MV-4-11 (cell line): ENCODE results near the gene FXYD5.
"Not testable (repeated sequence)": the region's sequence is repeated elsewhere in the genome, so short reads cannot be mapped to it uniquely, and the experiment has no call there.

Experiments used
- DNase-seq: peaks from one replicate; lab custom pipeline; 2025; lab: John Stamatoyannopoulos, UW

FXYD5 gene

DNA sequence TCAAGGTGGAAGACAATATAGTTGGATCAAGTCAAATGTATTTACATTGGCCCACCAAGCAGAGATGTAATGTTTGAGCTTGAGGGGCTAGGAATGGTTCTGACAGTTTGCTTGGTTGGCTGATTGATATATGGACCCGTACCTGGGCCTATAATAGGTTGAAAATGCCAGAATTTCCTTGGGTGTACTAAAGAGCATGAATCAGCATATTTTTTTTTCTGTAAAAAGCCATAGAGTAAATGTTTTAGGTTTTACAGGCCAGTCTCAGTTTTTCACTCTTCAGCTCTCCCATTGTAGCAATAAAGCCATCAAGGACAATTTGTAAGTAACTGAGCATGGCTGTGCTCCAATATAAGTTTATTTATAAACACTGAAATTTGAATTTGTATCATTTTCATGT is 26.9 kb downstream of the FXYD5 start:
- DNase-seq, result no peak

DNA sequence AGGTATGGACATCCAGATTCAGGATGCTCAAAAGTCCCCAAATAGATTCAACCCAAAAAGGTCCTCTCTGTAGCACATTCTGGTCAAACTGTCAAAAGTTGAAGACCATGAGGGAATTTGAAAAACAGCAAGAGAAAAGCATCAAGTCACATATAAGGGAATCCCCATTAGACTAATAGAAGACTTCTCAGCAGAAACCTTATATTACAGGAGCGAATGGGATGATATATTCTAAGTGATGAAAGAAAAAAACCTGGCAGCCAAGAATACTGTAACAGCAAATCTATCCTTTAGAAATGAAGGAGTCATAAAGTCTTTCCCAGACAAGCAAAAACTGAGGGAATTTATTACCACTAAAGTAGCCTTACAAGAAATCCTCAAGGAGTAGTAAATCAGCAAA is 29.7 kb downstream of the FXYD5 start:
- no peak for DNase-seq

DNA sequence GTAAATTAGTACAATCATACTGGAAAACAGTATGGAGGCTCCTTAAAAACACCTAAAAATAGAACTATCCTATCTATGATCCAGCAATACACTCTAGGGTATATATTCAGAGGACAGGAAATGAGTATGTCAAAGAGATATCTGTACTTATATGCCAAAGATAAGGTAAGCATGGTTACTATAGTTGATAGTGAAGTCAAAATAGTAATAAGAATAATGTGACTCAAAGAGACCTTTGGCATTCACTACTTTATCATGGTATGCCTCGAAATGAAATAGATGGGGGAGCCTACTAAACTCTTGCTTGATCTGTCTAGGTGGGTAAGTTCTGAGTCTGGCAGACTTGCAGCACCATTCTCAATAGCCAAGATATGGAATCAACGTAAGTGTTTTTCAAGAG is 30.3 kb downstream of the FXYD5 start:
- no peak for DNase-seq

DNA sequence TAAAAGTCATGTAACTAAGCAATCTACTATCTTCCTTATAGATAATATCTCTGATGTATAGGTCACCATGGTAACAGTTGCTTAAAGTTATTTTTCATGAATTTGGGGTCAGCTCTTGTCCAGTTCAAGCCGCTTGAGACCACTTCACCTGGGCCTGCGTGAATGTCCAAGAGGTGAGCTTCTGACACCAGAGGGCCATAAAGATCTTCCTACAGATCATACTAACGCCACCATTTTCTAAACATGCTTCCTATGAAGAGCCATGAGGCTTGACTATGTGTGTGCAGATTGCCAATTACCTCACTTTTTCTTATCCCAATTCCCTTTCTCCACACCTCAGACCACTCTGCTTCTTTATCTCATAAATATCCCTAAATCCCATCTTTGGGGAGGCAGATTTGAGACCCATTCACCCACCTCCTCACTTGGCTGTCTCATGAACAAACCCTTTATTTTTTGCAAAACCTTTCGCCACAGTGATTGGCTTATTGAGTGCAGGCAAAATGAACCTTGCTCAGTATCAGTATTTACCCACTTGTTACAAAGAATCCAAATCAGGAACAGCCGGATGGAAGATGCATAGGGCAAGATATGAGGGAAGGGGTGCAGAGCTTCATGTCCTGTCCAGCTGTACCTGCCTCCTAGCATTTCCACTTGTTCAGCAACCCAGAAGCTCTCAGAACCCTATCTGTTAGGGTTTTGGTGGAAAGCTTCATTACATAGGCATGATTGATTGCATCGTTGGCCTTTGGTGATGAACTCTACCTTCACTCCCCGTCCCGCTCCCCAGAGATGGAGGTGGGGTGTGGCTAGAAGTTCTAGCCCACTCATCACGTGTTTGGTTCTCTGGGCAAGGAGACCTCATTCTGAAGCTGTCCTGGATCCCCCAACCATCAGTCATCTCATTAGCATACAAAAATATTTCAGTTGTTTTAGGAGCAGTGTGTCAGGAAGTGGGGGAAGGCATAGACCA is 39.8 kb downstream of the FXYD5 start:
- no peak for DNase-seq

DNA sequence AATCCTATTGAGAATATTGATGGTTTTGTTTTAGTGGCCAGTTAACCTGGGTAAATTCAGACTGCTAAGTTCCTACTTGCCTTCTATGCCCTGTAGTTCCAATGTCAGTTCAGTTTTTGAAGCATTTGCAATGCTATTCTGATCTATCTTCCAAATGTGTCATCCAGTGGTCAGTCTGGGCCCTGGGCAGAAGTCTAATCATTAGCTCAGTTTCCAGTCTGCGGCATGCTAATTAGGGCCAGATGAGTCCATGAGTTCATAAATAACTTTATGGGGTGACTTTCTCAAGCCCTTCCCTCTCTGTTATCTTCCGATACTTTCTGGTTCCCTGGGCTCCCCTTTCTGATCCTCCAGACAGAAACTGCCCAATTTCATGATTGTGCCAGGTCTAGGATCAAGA is 41.3 kb downstream of the FXYD5 start:
- no peak for DNase-seq

DNA sequence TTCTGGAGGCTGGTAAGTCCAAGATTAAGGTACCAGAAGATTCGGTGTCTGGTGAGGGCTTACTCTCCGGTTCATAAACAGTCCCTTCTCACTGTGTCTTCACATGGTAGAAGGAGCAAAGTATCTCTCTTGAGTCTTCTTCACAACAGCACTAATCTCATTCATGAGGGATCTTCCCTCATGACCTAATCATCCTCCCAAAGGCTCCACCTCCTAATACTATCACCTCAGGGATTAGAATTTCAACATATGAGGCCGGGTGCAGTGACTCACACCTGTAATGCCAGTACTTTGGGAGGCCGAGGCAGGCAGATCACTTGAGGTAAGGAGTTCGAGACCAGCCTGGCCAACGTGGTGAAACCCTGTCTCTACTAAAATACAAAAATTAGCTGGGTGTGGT is 42.3 kb downstream of the FXYD5 start:
- DNase-seq, result not testable (repeated sequence)

DNA sequence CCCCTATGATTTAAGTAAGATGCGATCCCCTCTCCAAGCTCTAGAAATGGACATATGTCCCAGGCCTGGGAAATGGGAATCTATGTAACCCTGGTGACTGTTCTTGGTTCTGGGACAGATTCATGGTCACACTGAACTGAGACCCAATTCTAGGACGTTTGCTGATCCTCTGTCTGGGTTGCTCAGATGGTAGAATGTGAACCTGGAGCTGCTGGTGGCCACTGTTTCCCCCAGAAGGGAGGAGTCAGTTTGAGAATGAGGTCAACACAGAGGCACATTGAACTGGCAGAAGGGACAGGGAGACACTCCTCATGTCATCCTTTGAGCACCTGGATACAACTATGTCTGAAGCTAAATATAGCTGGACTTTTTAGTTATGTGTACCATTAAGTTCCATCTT is 44.9 kb downstream of the FXYD5 start:
- DNase-seq, result no peak

DNA sequence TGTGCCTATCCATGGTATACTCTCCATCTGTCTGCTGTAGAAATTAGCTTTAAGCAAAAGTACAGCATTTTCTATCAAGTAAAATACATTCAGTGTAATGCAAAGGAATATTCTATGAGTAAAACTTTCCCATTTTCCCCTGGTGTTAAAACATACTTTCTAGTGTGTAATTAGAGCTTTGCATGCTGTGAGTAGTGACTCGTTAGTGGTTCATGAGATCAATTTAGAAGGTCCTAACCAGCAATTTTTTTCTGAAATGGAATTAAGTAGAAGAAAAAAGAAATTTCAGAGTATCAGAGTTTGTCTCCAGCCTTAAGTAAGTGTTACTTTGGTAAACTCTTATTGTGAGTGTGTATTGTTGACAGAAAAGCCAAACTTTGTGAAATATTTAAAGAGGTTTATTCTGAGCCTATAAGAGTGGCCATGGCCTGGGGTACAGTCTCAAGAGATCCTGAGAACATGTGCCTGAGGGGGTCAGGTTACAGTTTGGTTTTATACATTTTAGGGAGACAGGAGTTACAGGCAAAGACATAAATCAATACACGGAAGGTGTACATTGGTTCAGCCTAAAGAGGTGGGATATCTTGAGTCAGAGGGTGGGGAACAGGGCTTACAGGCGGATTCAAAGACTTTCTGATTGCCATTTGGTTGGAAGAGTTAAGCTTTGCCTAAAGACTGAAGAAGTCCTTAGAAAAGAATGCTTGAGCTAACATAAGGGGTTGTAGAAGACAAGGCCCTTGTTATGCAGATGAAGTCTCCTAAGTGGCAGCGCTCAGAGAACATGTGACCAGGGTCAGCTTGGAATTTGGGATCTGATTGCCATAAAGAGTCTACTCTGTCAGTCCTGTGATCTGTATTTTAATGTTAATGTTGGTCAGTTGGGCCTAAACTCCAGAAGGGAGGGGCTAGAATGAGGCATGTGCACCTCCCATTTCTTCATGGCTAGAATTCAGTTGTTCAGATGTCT is 48.5 kb downstream of the FXYD5 start:
- DNase-seq, result no peak

DNA sequence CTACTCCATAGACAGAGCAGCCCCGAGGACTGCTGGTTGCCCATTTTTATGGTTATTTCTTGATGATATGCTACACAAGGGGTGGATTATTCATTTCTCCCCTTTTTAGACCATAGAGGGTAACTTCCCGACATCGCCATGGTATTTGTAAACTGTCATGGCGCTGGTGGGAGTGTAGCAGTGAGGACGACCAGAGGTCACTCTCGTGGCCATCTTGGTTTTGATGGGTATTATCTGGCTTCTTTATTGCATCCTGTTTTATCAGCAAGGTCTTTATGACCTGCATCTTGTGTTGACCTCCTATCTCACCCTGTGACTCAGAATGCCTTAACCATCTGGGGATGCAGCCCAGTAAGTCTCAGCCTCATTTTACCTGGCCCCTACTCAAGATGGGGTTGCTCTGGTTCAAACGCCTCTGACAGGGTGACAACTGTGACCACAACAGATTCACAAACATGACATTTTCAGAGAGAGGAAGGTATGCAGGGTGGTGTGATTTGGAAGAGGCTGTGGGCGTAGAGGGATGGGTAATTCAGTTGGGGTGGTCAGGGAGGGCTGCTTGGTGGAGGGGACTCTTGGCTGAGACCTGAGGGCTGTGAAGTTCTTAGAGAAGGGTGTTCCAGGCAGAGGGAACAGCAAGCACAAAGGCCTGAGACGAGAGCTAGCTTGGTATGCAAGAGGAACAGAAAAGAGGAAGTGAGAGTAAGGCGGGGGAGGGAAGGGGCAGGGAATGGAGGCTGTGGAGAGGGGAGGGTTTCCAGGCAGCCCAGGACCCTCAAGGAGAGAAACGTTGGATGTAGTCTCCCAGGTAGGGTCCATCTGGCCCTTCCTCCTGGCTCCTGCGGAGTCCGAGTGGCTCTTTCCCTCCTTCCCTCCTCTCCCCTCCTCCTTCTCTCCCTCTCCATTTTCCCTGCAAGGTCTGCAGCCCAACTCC is 50.5 kb downstream of the FXYD5 start:
- peak; percentile 87 for DNase-seq

DNA sequence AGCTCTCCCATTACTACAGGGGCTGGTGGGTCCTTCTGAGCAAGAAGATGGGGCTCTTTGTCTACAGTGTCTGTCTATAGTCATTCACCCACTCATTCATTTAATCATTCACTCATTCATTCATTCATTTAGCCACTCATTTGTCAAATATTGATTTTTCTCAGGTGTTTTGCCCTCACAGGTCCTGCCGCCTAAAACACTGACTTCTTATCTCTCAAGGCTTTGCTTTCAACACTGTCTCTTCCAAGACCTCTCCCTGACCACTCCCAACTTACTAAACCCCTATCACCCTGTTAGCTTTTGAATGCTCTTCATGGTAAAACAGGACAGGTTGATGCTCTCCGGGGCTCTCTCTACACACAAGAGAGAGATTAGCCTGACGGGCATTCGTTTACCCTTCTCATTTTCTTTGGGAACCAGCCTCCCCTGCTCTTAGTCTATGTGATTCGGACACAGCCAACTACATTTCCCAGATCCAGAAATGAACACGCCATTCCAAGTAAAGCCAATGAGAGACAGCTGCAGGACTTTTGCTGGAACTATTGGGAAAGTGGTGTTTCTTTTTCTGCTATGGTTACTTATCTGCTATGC is 51.3 kb downstream of the FXYD5 start:
- DNase-seq, result no peak

DNA sequence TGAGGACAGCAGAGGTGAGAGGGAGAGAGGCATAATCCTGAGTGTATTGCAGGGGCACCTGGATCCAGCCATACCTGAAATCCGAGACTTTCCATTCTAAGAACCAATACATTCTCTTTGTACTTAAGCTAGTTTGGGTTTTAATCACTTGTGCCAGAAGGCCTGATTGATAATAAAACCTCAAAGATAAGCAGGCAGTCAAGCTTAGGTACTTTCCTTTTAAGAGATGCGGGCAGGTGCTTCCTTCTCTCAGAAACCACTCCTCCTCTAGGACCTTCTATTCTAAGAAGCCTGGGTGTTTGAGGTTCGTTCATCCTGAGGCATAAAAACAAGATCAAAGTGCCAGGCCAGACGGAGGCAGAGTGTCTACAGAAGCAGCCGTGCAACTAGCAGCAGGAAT is 51.8 kb downstream of the FXYD5 start:
- DNase-seq, result no peak

DNA sequence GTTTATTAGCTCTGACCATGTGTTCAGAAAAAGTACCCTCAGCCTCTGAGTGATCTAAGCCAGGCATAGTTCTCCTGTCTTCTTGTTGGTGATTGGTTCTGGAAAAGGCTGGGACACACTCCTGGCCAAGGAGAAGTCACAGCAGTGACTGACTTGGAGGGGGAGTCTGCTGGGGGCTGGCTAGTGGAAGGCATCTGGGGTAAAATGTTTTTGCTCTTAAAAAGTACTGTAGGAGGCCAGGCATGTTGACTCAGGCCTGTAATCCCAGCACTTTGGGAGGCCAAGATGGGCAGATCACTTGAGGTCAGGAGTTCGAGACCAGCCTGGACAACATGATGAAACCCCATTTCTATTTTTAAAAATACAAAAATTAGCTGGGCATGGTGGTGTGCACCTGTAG is 52.3 kb downstream of the FXYD5 start:
- DNase-seq, result no peak

DNA sequence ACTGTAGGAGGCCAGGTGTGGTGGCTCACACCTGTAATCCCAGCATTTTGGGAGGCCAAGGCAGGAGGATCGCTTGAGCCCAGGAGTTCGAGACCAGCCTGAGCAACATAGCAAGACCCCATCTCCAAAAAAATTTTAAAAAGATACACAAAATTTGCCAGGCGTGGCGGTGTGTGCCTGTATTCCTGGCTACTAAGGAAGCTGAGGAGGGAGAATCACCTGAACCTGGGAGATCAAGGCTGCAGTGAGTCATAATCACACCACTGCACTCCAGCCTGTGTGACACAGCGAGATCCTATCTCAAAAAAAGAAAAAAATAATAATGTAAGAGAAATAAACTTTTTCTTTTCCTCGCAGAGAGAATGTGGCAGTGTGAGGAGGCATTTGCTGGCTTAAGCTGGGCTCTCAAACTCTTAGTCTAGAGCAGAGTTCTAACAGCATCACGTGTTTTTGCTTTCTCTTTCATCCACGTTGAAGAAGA is 52.9 kb downstream of the FXYD5 start:
- DNase-seq, result no peak

DNA sequence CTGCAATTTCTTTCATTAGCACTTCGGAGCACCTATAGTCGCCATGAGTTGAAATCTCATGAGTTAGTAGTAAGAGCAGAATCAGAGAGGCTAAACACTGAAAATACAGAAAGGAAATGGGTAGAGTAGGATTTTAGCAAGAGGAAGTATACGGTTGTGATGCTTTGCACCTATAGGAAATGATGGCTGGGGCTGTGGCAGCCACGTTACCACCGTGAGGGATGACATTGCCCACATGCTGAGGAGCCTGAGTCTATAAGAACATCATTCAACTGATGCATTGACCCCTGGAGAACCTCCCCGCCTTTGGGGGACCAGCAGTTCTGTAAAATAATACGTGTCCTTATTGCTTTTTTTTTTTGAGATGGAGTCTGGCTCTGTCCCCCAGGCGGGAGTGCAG is 53.6 kb downstream of the FXYD5 start:
- no peak for DNase-seq

DNA sequence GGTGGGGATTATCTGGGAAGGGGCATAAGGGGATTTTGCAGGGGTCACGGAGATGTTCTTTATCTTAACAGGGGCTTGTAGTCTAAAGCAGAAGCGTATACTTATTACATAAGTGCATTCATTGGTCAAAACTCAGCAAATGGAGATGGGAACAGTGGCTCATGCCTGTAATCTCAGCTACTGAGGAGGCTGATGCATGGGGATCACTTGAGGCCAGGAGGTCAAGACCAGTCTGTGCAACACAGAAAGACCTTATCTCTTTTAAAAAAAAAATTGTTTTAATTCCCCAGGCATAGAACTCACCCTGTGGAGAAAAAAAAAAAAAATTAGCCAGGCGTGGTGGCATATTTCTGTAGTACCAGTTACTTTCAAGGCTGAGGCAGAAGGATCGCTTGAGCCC is 55.1 kb downstream of the FXYD5 start:
- no peak for DNase-seq

DNA sequence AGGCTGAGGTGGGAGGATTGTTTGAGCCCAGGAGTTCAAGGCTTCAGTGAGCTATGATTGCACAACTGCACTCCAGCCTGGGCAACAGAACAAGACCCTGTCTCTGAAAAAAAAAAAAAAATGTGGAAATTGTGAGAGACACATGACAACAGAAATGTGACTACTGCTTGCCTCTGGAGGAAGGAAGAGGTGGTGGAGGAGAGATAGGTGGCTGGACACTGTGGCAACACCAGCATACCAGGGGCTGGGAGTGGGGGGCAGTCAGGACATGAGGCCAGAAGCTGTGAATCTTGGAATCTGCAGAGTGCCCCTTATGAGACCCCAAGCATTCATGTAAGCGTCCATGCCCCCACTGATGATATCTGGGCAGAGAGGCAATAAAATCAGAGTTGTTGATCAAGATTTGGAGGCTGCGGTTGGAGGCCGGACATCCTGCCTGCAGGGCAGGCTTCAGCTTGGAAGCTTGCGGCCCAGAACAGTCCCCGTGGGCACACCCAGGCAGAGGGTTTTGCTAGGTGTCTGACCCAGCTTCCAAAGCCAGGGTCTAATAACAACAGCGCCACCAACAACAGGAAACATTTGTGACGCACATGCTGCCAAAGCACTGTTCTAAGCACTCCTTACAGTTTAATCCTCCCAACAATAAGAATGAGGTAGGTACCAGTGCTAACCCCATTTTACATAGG is 57.2 kb downstream of the FXYD5 start:
- DNase-seq, result peak; percentile 34

DNA sequence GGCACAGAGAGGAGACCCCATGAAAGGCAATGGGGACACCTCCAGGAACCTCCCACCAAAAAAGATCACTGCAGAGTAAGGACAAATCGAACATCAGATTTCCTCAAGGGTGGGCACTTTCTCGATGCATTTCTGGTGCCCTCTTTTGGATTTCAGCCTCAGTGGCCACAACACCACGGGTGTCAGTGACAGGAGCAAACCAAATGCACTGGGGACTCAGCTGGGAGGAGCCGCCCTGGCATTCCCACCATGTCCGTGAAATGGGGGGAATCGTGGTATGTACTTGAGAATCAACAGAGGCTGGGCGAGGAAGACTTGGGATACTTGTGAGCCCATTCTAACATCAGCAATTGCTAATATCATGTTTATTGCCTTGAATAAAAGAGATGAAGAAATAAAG is 57.7 kb downstream of the FXYD5 start:
- no peak for DNase-seq

DNA sequence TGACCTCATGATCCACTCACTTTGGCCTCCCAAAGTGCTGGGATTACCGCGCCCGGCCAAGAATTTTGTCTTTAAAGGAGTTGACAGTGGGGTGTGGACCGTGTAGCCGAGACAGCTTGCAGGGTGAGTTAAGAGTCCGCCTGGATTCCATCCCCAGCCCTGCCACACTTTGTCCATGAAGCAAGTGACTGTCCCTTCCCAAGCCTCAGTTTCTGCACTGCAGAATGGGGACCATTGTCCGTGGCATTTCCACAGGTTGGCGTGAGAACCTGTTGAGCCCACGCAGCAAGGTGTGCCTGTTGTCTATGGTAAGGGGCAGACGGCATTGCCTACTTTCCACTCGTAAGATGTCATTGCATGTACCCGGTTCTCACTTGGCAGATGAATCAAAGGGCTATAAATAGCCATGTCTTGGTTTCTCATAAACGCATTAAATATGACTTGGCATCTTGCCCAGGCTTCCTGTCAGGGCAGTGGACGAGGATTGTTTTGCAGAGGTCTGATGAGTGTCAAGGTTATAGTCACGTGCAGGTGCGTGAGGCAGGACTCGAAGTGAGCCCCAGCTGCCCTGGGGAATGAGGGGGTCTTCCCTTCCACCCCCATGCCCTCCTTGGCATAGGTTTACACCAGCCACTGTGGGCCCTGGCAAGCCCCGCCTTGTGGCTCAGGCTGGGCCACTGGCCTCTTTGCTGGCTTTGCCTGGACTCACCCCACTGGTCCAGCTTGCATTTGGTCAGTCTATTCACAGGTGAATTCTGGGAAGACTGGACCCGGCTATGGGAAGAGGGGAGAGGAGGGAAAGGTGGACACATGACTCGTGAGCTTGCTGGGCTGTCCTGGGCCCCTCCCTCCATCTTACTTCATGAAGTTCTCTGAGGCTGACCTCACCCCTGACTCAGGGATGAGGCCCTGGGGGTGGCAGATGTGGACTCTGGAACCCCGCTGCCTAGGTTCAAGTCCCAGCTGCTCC is 59.4 kb downstream of the FXYD5 start:
- peak; percentile 94 for DNase-seq

DNA sequence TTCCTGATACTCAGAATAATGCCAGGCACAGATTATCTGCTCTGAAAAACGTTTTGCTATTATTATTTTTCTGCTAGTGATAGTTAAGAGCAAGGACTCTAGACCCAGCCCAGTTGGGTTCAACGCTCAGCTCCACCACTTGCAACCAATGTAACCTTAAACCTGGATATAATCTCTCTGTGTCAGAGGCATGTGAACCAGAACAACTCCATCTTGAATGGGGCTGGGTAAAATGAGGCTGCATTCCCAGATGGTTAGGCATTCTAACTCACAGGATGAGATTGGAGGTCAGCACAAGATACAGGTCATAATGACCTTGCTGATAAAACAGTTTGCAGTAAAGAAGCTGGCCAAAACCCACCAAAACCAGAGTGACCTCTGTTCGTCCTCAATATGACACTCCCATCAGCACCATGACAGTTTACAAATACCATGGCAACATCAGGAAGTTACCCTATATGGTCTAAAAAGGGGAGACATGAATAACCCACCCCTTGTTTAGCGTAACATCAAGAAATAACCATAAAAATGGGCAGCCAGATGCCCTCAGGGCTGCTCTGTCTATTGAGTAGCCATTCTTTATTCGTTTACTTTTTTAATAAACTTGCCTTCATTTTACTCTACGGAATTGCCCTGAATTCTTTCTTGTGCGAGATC is 60.4 kb downstream of the FXYD5 start:
- DNase-seq, result no peak
